K562 (cell line): Measurements from ENCODE around the gene ME3. TPM values are rescaled to one million over a fixed set of nuclear protein-coding genes. Genes with fewer than 3 reads are reported as not detected.

Source experiments
- ATAC-seq: fragments of 200-7000 bp; cut with Tn5 transposase; 3 replicates; pipeline ENCODE4 v1.9.1; 2020; ENCODE audit warnings: moderate library complexity
- BruUV-seq: library from RNA; stranded (reverse); fragments of 400-500 nt; replicated peaks from 2 replicates; lab custom pipeline; 2021; lab: Mats Ljungman, UMichigan
- CTCF ChIA-PET: fragments of 300-600 bp; formaldehyde crosslinking; extraction: SDS; loops from one replicate; lab custom pipeline; 2021; ENCODE audit warnings: low intra/inter-chr PET ratio; lab: Yijun Ruan, JAX
- POLR2A ChIA-PET: fragments of 300-600, 350-650 bp; sonication (Branson Sonifier 250); formaldehyde crosslinking; extraction: SDS; loops from one replicate; lab custom pipeline; 2021; ENCODE audit warnings: antibody characterized with exemption, inconsistent platforms; lab: Yijun Ruan, JAX
- DNase-seq, 4 experiments: peaks; one replicate each; pipeline versions ENCODE4 v3.0.0 to v3.0.0-alpha.2; 2011 to 2018; ENCODE audit warnings: low spot score in 3 of 4, mixed read lengths in 3 of 4; ENCODE audit errors: extremely low read depth in 1 of 4
- FAIRE-seq: peaks from 2 replicates; lab custom pipeline; 2011; peaks lifted over from hg19 to GRCh38; lab: Jason Lieb, UNC
- H2AFZ ChIP-seq: 2 replicates; pipeline ENCODE4 v1.6.0; 2011; ENCODE audit warnings: low read depth, low read length, control low read depth, inconsistent platforms
- H3K27ac ChIP-seq: fragments of 200-600 bp; 3 replicates; pipeline ENCODE4 v1.8.0; 2011; ENCODE audit warnings: low read depth, mild to moderate bottlenecking, control low read depth, inconsistent platforms, low read length, moderate library complexity, mixed read lengths; ENCODE audit errors: extremely low read depth
- H3K27me3 ChIP-seq, 2 experiments: fragments of 300-600 bp in 1 of 2; 2 replicates in 1 of 2; 3 replicates in 1 of 2; pipeline versions ENCODE4 v1.6.0 to v1.8.0; 2011; ENCODE audit warnings: inconsistent platforms in 2 of 2, low read length in 2 of 2, mild to moderate bottlenecking in 1 of 2, mixed read lengths in 1 of 2, moderate library complexity in 1 of 2; ENCODE audit not compliant: control insufficient read depth in 2 of 2, insufficient read depth in 2 of 2
- H3K36me3 ChIP-seq: fragments of 300-600 bp; 3 replicates; pipeline ENCODE4 v1.8.0; 2011; ENCODE audit warnings: mild to moderate bottlenecking, low read length, inconsistent platforms; ENCODE audit not compliant: control insufficient read depth, insufficient read depth
- H3K4me1 ChIP-seq, 2 experiments: fragments of 200-600 bp in 1 of 2; replicated peaks in 1 of 2; 2 replicates in 1 of 2; 3 replicates in 1 of 2; pipeline versions ENCODE4 v1.5.1 to v1.8.0; 2011; ENCODE audit warnings: inconsistent platforms in 2 of 2, low read length in 2 of 2, mild to moderate bottlenecking in 1 of 2, mixed read lengths in 1 of 2, moderate library complexity in 1 of 2; ENCODE audit not compliant: control insufficient read depth in 2 of 2, insufficient read depth in 2 of 2
- H3K4me2 ChIP-seq: 2 replicates; pipeline ENCODE4 v1.6.1; 2011; ENCODE audit warnings: low read length, control low read depth, inconsistent platforms, mixed read lengths; ENCODE audit not compliant: insufficient read depth
- H3K4me3 ChIP-seq: fragments of 200-600 bp; sonication (generic), shearing (Covaris generic); 2 replicates; pipeline ENCODE4 v1.5.1; 2016; ENCODE audit warnings: control low read depth, inconsistent platforms
- H3K79me2 ChIP-seq: fragments of 200-600 bp; 3 replicates; pipeline ENCODE4 v1.8.0; 2011; ENCODE audit warnings: low read length, inconsistent platforms; ENCODE audit not compliant: control insufficient read depth, insufficient read depth
- H3K9ac ChIP-seq, 2 experiments: 2 replicates each; pipeline versions ENCODE4 v1.6.0 to v1.6.1; 2011; ENCODE audit warnings: low read depth in 2 of 2, low read length in 2 of 2, control low read depth in 1 of 2, inconsistent platforms in 1 of 2, mild to moderate bottlenecking in 1 of 2, mixed read lengths in 1 of 2; ENCODE audit not compliant: insufficient read depth in 1 of 2
- H3K9me1 ChIP-seq: one replicate; pipeline ENCODE4 v1.6.0; 2011; ENCODE audit warnings: inconsistent platforms, mild to moderate bottlenecking, low read length, moderate library complexity; ENCODE audit not compliant: control insufficient read depth, insufficient read depth
- H3K9me3 ChIP-seq: replicated peaks from 2 replicates; pipeline ENCODE4 v1.5.1; 2011; ENCODE audit warnings: low read depth, low read length, inconsistent platforms; ENCODE audit not compliant: control insufficient read depth, insufficient read depth
- H4K20me1 ChIP-seq: replicated peaks from 2 replicates; pipeline ENCODE4 v1.6.1; 2011; ENCODE audit warnings: low read length, inconsistent platforms, mixed read lengths; ENCODE audit not compliant: control insufficient read depth, insufficient read depth
- FIP1L1 ChIP-seq: fragments of 200-400 bp; formaldehyde crosslinking; IDR thresholded peaks from 2 replicates; pipeline ENCODE4 v1.6.1; 2018; ENCODE audit warnings: mild to moderate bottlenecking, low read depth, low read length; ENCODE audit not compliant: poor library complexity, severe bottlenecking
- IRF2 ChIP-seq: sonication (generic); formaldehyde crosslinking; IDR thresholded peaks from 2 replicates; pipeline ENCODE4 v1.8.1; 2022; ENCODE audit warnings: mild to moderate bottlenecking, missing genetic modification reagents
- MTA3 ChIP-seq: fragments of 450-650 bp; formaldehyde crosslinking; IDR thresholded peaks from 2 replicates; pipeline ENCODE4 v1.6.1; 2017; ENCODE audit warnings: mild to moderate bottlenecking, borderline replicate concordance
- PHF21A ChIP-seq: fragments of 450-650 bp; IDR thresholded peaks from 2 replicates; pipeline ENCODE4 v1.6.1; 2017; ENCODE audit warnings: low read depth, borderline replicate concordance
- RAD51 ChIP-seq: fragments of 450-650 bp; IDR thresholded peaks from 2 replicates; pipeline ENCODE4 v1.7.1; 2016; ENCODE audit warnings: low read depth, mild to moderate bottlenecking, borderline replicate concordance
- RBM34 ChIP-seq: fragments of 200-400 bp; formaldehyde crosslinking; IDR thresholded peaks from 2 replicates; pipeline ENCODE4 v1.6.1; 2018; ENCODE audit warnings: low read length, borderline replicate concordance; ENCODE audit not compliant: insufficient read depth
- SRF ChIP-seq, 2 experiments: fragments of 250-450, 450-650 bp in 1 of 2; sonication (Bioruptor Pico) in 1 of 2; sonication (generic) in 1 of 2; formaldehyde crosslinking; IDR thresholded peaks; 2 replicates each; pipeline versions ENCODE4 v1.5.0 to v1.5.1; 2020 to 2022; ENCODE audit warnings: mild to moderate bottlenecking in 1 of 2, missing genetic modification reagents in 1 of 2
- ZC3H8 ChIP-seq: fragments of 450-650 bp; IDR thresholded peaks from 2 replicates; pipeline ENCODE4 v1.6.1; 2017
- WGBS: fragments of 100-300 bp; shearing (Covaris generic); methylation state at CpG from one replicate; pipeline ENCODE4 v1.1.6; 2016; ENCODE audit warnings: low coverage, mixed read lengths; ENCODE audit not compliant: insufficient coverage; ENCODE audit errors: missing lambda C conversion rate; 5-methylcytosine and 5-hydroxymethylcytosine counted together
- in situ Hi-C: fragments of 300-500 bp; cut with MboI; formaldehyde crosslinking; loops from 4 replicates; pipeline ENCODE4 v1.15.0; 2018; ENCODE audit warnings: inconsistent platforms, mixed read lengths
- intact Hi-C: fragments of 100-400 bp; cut with micrococcal nuclease; formaldehyde crosslinking; loops from 2 replicates; pipeline ENCODE4 v1.14.2; 2022
- polyA plus RNA-seq, 8 experiments: library from polyadenylated mRNA; depleted of rRNA in 4 of 8; stranded (reverse) in 5 of 8; unstranded in 3 of 8; fragments of >200 nt; fragmentation: Nextera tagmentation in 2 of 8; fragmentation: Illumina TruSeq in 1 of 8; extraction: Ambion mirVana in 2 of 8; extraction: Trizol in 1 of 8; gene quantifications; 2 replicates each; pipeline versions ENCODE4 v1.2.1 to v1.2.3, GENCODE V29; 2011 to 2014; ENCODE audit warnings: inconsistent platforms in 1 of 8, missing spikeins in 1 of 8
- total RNA-seq, 7 experiments: library from RNA; depleted of rRNA in 6 of 7; stranded (reverse); fragments of >200 nt in 6 of 7; fragmentation: Illumina TruSeq in 2 of 7; extraction: Trizol in 2 of 7; gene quantifications; 2 replicates each; pipeline versions ENCODE4 v1.2.1 to v1.2.3, GENCODE V29; 2011 to 2021; ENCODE audit warnings: low replicate concordance in 1 of 7
- TF ChIP-seq, protein P1 (sequence below): fragments of 450-650 bp; IDR thresholded peaks from 2 replicates; pipeline ENCODE4 v1.6.1; 2018; ENCODE audit warnings: mild to moderate bottlenecking, low read depth; ENCODE audit not compliant: partially characterized antibody
- TF ChIP-seq, protein P2 (sequence below): fragments of 450-650 bp; formaldehyde crosslinking; IDR thresholded peaks from 2 replicates; pipeline ENCODE4 v1.4.0; 2020; ENCODE audit warnings: mild to moderate bottlenecking, moderate library complexity

The ME3 gene
- total and polyA plus RNA-seq, 9 of the 15 experiments (the other 6 are each of a cell fraction or from before 2014, with no cell fraction given) = not detected

DNA sequence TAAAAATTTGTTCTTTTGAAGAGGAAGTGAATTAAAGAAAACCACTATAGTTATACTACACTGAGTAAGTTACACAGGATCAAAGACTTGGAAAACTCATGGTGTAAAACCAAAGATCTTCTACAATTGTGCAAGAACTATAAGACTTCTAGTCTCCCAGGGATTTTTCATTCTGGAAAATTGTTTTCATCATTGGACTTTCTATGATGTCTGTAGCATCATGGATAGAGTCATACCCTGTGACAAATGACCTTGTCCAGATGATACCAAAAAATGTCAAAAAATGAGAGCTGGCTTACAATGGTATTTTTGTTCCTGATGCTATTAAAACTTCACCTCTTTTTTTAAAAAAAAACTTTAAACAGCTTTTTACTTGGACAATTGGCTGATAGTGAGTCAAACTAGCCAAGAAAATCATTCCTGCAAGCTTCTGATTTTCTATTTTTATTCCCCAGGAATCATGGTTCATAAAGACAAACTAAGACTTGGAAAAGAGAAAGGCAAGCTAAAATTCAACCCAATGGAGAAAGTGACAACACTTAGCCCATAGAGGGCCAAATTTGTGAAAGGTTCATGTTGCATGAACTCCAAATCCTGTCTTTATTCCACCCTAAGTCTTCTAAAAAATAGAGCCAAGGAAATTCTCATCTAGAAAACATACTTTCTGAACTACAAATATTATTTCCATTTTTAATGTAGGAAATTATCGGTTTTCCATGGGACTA, 30.7 kb downstream of the ME3 start:
- intact Hi-C loops (no loop called here), in situ Hi-C loops (no loop called here)
- 0% methylated on average over 1 of the region's 1 CpG for WGBS
- ChIA-PET POLR2A (interaction anchor here (0.6 to 0.8 kb wide), 2 partner anchors 232 to 795 kb away, joined by 3 to 4 read pairs; no protein-coding TSS in a partner anchor), CTCF (no interaction called here)
- H4K20me1 ChIP-seq = no peaks in the 10 kb centered on the region
- H2AFZ ChIP-seq = no peak overlapping the region
- H3K27ac ChIP-seq = no peak overlapping the region
- H3K4me1 ChIP-seq = no peaks in the 10 kb centered on the region
- H3K9ac ChIP-seq = no peak overlapping the region
- peaks cover 0 to 4% of the 10 kb centered on the region in 2 experiments; a peak in 1 of 5 replicates for H3K27me3 ChIP-seq
- no peaks in the 10 kb centered on the region for H3K9me3 ChIP-seq
- H3K9me1 ChIP-seq = no peaks in the 10 kb centered on the region
- FAIRE-seq (no peak), DNase-seq (no peak), ATAC-seq (no peak)
- no peaks in the 10 kb centered on the region for H3K36me3 ChIP-seq
- H3K79me2 ChIP-seq = no peaks in the 10 kb centered on the region
- no peak overlapping the region for H3K4me3 ChIP-seq
- no TSS peak for BruUV-seq
- H3K4me2 ChIP-seq = no peak overlapping the region
- TF ChIP-seq IRF2 (CRISPR knock-in tag) = no peak
- no peak for TF ChIP-seq FIP1L1
- TF ChIP-seq ZC3H8 = no peak
- TF ChIP-seq, protein P1, sequence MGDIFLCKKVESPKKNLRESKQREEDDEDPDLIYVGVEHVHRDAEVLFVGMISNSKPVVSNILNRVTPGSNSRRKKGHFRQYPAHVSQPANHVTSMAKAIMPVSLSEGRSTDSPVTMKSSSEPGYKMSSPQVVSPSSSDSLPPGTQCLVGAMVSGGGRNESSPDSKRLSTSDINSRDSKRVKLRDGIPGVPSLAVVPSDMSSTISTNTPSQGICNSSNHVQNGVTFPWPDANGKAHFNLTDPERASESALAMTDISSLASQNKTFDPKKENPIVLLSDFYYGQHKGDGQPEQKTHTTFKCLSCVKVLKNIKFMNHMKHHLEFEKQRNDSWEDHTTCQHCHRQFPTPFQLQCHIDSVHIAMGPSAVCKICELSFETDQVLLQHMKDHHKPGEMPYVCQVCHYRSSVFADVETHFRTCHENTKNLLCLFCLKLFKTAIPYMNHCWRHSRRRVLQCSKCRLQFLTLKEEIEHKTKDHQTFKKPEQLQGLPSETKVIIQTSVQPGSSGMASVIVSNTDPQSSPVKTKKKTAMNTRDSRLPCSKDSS = no peak
- TF ChIP-seq MTA3 = no peak
- no peak for TF ChIP-seq PHF21A
- TF ChIP-seq RAD51 = no peak
- no peak for TF ChIP-seq RBM34
- TF ChIP-seq, protein P2, sequence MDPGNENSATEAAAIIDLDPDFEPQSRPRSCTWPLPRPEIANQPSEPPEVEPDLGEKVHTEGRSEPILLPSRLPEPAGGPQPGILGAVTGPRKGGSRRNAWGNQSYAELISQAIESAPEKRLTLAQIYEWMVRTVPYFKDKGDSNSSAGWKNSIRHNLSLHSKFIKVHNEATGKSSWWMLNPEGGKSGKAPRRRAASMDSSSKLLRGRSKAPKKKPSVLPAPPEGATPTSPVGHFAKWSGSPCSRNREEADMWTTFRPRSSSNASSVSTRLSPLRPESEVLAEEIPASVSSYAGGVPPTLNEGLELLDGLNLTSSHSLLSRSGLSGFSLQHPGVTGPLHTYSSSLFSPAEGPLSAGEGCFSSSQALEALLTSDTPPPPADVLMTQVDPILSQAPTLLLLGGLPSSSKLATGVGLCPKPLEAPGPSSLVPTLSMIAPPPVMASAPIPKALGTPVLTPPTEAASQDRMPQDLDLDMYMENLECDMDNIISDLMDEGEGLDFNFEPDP (CRISPR knock-in tag) = no peak
- TF ChIP-seq SRF (CRISPR knock-in tag; IDR thresholded peaks at IDR 0.05) = no peak
